Endothelial cell of umbilical vein (primary cell): Measurements from ENCODE around the gene PFKP.

ENCODE experiments used
- JUN ChIP-seq: IDR thresholded peaks from 2 replicates; pipeline ENCODE4 v1.6.1; 2011; ENCODE audit warnings: borderline replicate concordance, low read depth; ENCODE audit not compliant: insufficient read length, insufficient read depth
- MYC ChIP-seq: IDR thresholded peaks from one replicate; pipeline ENCODE4 v1.6.1; 2011; ENCODE audit warnings: mild to moderate bottlenecking, low read depth, low read length
- POLR2A ChIP-seq: IDR thresholded peaks from 2 replicates; pipeline ENCODE4 v1.6.1; 2012; ENCODE audit warnings: low read depth, mild to moderate bottlenecking, control low read depth, low read length
- TF ChIP-seq, protein P1 (sequence below): IDR thresholded peaks from 2 replicates; pipeline ENCODE4 v1.6.1; 2011; ENCODE audit not compliant: insufficient read depth, insufficient read length
- TF ChIP-seq, protein P2 (sequence below), 2 donors: IDR thresholded peaks; 1 replicate in 1 of 2; 2 replicates in 1 of 2; pipeline ENCODE4 v1.5.1; 2011; ENCODE audit warnings: low read length in 2 of 2, mild to moderate bottlenecking in 2 of 2, moderate library complexity in 2 of 2, control low read depth in 1 of 2, inconsistent platforms in 1 of 2, low read depth in 1 of 2; ENCODE audit not compliant: insufficient read depth in 1 of 2; ENCODE audit errors: extremely low read depth in 1 of 2

DNA sequence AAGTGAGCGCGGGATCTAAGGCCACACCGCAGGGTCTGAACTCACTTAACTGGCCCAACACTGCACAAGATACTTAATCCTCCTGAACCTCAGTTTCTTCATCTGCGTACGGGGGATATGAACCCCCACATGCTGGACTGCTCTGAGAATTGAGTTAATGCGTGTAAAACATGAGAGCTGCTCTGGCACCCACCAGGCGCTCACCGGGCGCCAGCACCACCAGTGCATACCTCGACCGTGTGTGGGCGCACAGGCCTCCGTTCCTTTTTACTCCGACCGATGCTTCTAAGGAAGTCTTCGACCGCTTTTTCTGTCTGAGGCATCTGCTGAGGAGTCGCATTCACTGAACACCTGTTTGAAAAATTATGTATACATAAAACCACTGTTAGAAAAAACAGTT, 78.0 kb downstream of the PFKP start:
- TF ChIP-seq, protein P1, sequence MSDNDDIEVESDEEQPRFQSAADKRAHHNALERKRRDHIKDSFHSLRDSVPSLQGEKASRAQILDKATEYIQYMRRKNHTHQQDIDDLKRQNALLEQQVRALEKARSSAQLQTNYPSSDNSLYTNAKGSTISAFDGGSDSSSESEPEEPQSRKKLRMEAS = no peak
- TF ChIP-seq, protein P2, sequence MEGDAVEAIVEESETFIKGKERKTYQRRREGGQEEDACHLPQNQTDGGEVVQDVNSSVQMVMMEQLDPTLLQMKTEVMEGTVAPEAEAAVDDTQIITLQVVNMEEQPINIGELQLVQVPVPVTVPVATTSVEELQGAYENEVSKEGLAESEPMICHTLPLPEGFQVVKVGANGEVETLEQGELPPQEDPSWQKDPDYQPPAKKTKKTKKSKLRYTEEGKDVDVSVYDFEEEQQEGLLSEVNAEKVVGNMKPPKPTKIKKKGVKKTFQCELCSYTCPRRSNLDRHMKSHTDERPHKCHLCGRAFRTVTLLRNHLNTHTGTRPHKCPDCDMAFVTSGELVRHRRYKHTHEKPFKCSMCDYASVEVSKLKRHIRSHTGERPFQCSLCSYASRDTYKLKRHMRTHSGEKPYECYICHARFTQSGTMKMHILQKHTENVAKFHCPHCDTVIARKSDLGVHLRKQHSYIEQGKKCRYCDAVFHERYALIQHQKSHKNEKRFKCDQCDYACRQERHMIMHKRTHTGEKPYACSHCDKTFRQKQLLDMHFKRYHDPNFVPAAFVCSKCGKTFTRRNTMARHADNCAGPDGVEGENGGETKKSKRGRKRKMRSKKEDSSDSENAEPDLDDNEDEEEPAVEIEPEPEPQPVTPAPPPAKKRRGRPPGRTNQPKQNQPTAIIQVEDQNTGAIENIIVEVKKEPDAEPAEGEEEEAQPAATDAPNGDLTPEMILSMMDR (IDR thresholded peaks at IDR 0.05; ENCODE audit: extremely low read depth in 1 of 2, insufficient read depth in 1 of 2, low read depth in 1 of 2, low read length in 2 of 2) = no peak
- TF ChIP-seq POLR2A (no peak), MYC (no peak), JUN (no peak)
